Hematopoietic multipotent progenitor cell treated with erythropoietin and hydrocortisone succinate and interleukin-3 and kit ligand, for 8 days (in vitro differentiated cells): ENCODE data around the gene PNKD.
A peak's percentile ranks its signal among the peaks of the same experiment; 100 is the strongest.
"Not testable (repeated sequence)": the region's sequence is repeated elsewhere in the genome, so short reads cannot be mapped to it uniquely, and the experiment has no call there.

Experiments used
- DNase-seq: peaks from one replicate; pipeline ENCODE4 v3.0.0-alpha.2; 2015

PNKD gene

DNA sequence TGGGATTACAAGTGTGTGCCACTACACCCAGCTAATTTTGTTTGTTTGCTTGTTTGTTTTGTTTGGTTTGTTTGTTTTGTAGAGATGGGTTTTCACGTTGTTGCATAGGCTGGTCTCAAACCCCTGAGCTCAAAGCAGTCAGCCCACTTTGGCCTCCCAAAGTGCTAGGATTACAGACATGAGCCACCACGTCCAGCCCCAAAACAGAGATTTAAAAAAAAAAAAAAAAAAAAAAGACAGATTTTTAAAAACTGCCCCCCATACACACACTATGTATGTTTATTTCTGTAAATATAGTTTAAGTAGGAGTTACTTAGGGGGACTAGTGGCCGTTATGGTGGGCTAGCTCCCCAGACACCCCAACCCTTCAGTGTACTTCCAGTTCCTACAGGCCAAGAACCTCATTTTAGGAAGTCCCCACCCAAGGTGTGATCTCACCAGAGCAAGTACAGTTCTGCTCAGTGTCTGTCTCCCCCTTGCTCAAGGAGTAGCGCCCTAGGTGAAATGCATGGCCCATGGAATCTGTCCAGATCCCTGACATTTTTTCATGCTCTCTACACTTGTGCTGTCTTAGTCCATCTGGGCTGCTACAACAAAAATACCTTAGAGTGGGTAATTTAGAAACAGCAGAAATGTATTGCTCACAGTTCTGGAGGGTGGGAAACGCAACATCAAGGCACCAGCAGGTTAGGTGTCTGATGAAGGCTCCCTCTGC lies 23.6 kb downstream of the PNKD start:
- DNase-seq: no peak

DNA sequence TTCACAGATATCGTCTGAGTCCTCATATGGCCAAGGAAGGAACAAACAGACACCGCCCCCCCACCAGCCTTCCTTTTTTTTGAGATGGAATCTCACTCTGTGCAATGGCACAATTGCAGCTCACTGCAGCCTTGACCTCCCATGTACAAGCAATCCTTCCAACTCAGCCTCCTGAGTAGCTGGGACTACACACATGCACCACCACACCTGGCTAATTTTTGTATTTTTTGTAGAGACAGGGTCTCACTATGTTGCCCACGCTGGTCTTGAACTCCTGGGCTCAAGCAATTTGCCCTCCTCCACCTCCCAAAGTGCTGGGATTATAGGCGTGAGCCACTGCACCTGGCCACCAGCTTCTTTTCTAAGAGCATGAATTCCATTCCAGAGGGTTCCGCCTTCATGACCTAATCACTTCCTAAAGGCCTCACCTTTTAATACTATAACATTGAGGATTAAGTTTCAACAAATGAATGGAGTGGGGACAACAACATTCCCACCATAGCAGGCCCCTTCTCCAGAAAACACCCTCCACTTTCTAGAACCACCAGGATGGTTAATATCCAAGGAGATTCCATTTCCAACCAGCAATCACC lies 24.2 kb downstream of the PNKD start:
- DNase-seq: no peak

- DNase-seq: no peak
These were observed 24.7 kb downstream of the PNKD start for GRCh38 chr2:218295029-218295428.

- no peak for DNase-seq
These were observed 25.9 kb downstream of the PNKD start for GRCh38 chr2:218296200-218296599.

GRCh38 chr2:218296847-218297246 lies 26.5 kb downstream of the PNKD start:
- peak; percentile 63 for DNase-seq

DNA sequence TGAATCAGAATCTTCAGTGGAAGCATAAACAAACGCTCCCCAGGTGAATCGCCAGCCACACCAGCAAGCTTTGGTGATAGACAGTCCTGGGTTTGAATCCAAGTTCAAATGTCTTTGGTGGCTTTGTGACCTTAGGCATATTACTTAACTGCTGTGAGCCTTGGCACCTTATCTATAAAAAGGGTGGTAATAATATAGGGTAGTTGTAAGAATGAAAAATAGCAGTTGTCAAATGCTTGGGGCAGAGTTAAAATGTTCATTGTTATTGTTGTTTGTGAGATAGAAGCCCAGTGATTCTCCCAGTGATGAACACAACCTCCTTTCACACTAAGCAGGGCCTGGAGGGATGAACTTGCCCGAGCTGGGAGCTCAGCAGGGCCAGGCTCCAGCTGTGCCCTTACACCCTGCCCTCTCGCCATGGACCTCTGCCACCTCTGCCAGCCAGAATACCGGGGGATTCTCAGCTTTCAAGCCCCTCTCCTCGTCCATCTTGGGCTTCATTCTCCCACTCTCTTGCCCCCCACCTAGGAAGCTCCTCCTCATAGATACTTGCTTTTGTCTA lies 28.1 kb downstream of the PNKD start:
- no peak for DNase-seq

GRCh38 chr2:218300141-218300540 lies 29.8 kb downstream of the PNKD start:
- DNase-seq: no peak

- peak; percentile 94 for DNase-seq
These were observed 31.0 kb downstream of the PNKD start for GRCh38 chr2:218301176-218301819.

DNA sequence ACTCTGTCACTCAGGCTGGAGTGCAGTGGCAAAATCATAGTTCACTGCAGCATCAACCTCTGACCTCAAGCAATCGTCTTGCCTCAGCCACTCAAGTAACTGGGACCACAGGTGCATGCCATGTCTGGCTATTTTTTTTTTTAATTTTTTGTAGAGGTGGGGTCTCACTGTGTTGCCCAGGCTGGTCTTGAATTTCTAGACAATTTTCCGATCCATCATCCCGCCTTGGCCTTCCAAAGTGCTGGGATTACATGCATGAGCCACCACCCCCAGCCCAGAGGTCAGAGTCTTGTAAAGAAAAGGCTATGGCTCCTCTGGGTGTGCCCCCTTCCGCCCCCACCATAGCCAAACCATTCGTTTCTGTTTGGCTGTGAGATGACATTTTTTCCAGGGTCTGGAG lies 35.1 kb downstream of the PNKD start:
- DNase-seq: no peak

DNA sequence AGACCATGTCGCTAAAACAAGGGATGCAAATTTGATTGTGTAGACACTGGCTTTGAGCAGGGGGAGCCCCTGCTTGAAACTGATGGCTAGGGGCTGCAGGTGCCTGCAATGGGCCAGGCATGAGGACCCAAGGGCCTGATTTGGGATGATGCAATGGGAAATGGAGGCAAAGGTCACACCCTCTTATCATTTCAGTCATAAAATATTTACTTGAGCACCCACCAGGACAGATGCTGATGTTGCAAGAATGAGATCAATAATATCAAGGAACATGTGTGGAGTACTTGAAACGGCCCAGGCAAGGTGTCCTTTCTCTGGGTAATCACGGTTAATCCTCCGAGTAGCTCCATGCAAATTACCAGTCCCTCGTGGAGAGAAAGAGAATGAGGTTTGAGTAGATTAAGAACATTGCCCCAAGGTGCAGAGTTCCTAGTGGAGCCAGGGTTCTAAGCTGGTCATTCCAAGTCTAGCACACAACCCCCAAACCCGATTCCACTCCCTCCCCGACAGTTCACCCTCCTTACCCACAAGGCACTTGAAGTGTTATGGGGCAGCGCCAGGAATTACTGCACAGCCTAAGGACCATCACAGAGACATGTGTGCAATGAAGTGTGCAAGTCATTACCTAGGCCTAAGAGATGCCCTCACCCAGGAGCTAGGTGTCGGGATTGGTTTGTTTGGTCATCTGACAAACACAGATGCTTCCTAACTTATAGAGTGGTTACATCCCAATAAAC lies 36.0 kb downstream of the PNKD start:
- DNase-seq: no peak

DNA sequence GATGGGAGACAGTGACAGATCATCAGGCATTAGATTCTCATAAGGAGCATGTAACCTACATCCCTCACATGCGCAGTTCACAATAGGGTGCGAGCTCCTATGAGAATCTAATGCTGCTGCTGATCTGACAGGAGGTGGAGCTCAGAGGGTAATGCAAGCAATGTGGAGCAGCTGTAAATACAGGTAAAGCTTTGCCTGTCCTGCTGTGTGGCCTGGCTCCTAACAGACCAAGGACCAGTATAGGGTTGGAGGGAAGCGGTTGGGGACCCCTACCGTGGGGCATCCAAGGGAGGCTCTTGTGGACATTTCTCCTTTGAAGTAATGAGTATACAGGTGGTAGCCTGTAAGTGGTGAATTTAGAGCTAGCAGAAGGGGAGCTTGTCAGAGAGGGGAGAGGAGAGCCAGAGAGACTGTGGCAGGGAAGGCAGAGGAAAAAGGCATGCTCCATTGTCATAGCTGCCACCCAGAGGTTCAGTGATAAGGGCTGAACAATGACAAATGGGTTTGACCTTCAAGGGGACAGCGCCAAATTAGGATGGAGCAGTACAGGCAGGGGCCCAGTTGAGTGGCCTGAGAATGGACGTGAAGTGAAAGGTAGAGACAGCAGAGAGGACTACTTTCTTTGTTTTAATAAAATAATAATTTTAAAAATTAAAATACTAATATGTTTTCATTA lies 37.2 kb downstream of the PNKD start:
- no peak for DNase-seq

GRCh38 chr2:218310853-218311540 lies 40.7 kb downstream of the PNKD start:
- no peak for DNase-seq

- not testable (repeated sequence) for DNase-seq
These were observed 41.4 kb downstream of the PNKD start for GRCh38 chr2:218311541-218312266.

GRCh38 chr2:218312267-218312756 lies 42.0 kb downstream of the PNKD start:
- no peak for DNase-seq

- no peak for DNase-seq
These were observed 43.0 kb downstream of the PNKD start for GRCh38 chr2:218313356-218313755.

DNA sequence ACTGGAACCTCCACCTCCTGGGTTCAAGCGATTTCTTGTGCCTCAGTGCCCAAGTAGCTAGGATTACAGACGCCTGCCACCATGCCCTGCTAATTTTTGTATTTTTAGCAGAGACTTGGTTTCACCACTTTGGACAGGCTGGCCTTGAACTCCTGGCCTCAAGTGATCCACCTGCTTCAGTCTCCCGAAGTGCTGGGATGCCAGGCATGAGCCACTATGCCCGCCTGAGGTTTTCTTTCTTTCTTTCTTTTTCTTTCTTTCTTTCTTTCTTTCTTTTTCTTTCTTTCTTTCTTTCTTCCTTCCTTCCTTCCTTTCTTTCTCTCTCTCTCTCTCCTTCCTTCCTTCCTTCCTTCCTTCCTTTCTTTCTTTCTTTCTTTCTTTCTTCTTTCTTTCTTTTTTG lies 44.4 kb downstream of the PNKD start:
- not testable (repeated sequence) for DNase-seq

- DNase-seq: no peak
These were observed 45.1 kb downstream of the PNKD start for GRCh38 chr2:218315397-218315796.

DNA sequence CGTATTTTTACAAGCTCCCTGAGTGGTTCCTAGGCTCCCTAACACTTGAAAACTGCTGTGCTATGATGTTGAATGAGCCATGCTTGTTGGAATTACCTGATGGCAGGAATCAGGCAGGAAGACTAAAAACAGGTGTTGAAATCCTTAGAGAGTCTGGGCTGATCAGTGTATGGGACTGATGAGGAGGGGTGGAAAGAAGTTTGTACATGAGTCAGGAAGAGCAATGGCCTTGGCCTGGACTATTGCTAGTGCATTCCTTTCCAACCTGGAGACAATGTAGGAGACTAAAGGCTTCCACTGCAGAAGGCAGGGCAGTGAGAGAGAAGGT lies 46.9 kb downstream of the PNKD start:
- no peak for DNase-seq

DNA sequence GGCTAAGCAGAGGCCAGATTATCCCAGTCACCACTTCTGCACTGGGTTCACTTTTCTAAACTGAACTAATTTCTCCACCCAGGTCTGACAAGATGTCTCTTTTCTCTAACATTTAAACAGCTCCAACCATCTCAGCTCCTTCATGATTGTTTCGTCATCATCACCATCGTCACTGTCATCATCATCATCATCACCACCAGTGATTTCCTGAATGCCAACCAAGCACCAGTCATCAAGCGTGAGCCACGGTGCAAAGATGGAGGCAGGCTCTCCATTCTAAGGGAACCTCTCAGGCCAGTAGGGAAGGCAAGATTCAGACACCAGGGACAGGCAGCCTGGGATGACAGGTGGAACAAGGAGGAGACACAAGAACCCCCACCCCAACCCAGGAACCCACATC lies 47.5 kb downstream of the PNKD start:
- no peak for DNase-seq

DNA sequence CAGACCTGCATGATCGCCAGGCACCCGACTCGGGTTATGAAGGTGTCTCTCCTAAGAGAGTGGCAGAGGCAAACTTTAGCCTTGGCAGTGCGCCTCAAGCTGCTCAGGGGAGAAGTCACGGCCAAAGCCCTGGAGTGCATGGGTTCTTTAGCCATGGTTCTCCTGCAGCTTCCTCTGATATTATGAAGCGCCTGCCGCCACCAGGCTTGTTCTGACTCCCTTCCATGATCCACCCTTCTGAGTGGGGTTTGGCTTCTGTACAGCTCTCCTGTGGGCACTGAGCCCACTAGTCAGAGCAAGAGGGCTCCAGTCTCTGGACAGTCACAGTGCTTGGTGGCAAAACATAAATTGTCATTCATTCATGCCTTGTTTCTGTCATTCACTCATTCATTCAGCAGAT lies 47.9 kb downstream of the PNKD start:
- no peak for DNase-seq

- no peak for DNase-seq
These were observed 49.6 kb downstream of the PNKD start for GRCh38 chr2:218319813-218320365.
